Muscle of back (tissue), 11 donors: ENCODE measurements around the gene CFAP161. TPM values are rescaled to one million over a fixed set of nuclear protein-coding genes. Genes with fewer than 3 reads are reported as not detected.
A peak's percentile ranks its signal among the peaks of the same experiment; 100 is the strongest.
"Not testable (repeated sequence)": the region's sequence is repeated elsewhere in the genome, so short reads cannot be mapped to it uniquely, and the experiment has no call there.

Experiments
- DNase-seq, 3 donors: peaks; one replicate each; pipeline versions ENCODE4 v3.0.0 to v3.0.0-alpha.2; 2013
- polyA plus RNA-seq, 10 donors: library from polyadenylated mRNA; unstranded; fragments of 120-200 nt; gene quantifications; one replicate each; pipeline ENCODE4 v1.2.1, GENCODE V29; 2013; ENCODE audit not compliant: insufficient read length in 10 of 10

Gene CFAP161
- polyA plus RNA-seq, 10 donors, result 0.27 to 1.3 (median 0.56) TPM; not detected in 1

GRCh38 chr15:81106560-81106959 is 27.5 kb upstream of the CFAP161 start:
- peak; percentile 70 to 79 (median 73) for DNase-seq

- no peak for DNase-seq
These were observed 26.2 kb upstream of the CFAP161 start for GRCh38 chr15:81107889-81108288.

GRCh38 chr15:81108427-81108826 is 25.6 kb upstream of the CFAP161 start:
- no peak for DNase-seq

GRCh38 chr15:81111018-81111417 is 23.1 kb upstream of the CFAP161 start:
- no peak for DNase-seq

- no peak for DNase-seq
These were observed 22.3 kb upstream of the CFAP161 start for GRCh38 chr15:81111510-81112470.

- no peak for DNase-seq
These were observed 20.8 kb upstream of the CFAP161 start for GRCh38 chr15:81113204-81113657.

- no peak for DNase-seq
These were observed 20.2 kb upstream of the CFAP161 start for GRCh38 chr15:81113861-81114291.

- no peak for DNase-seq
These were observed 18.8 kb upstream of the CFAP161 start for GRCh38 chr15:81115054-81115939.

- no peak for DNase-seq
These were observed 16.9 kb upstream of the CFAP161 start for GRCh38 chr15:81117136-81117535.

- DNase-seq, result no peak
These were observed 16.5 kb upstream of the CFAP161 start for GRCh38 chr15:81117581-81117980.

GRCh38 chr15:81118361-81118760 is 15.7 kb upstream of the CFAP161 start:
- DNase-seq, result no peak

- DNase-seq, result no peak
These were observed 14.0 kb upstream of the CFAP161 start for GRCh38 chr15:81120069-81120468.

GRCh38 chr15:81126892-81127291 is 7.2 kb upstream of the CFAP161 start:
- peak; percentile 43 to 80 (median 61) for DNase-seq

- DNase-seq, result not testable (repeated sequence)
These were observed 7.4 kb downstream of the CFAP161 start for GRCh38 chr15:81141478-81141877.

GRCh38 chr15:81146006-81146405 is 11.9 kb downstream of the CFAP161 start:
- no peak for DNase-seq

GRCh38 chr15:81146466-81146865 is 12.4 kb downstream of the CFAP161 start:
- DNase-seq, result no peak

- no peak for DNase-seq
These were observed 17.3 kb downstream of the CFAP161 start for GRCh38 chr15:81151389-81151788.

GRCh38 chr15:81152339-81152738 is 18.3 kb downstream of the CFAP161 start:
- no peak for DNase-seq

GRCh38 chr15:81152799-81153198 is 18.7 kb downstream of the CFAP161 start:
- no peak for DNase-seq

GRCh38 chr15:81155375-81156218 is 21.5 kb downstream of the CFAP161 start:
- DNase-seq, result peak; percentile 45 to 77 (median 63)

GRCh38 chr15:81156324-81156723 is 22.3 kb downstream of the CFAP161 start:
- no peak for DNase-seq
